ENCODE measurements around the gene TFF1. TPM values are rescaled to one million over a fixed set of nuclear protein-coding genes. Genes with fewer than 3 reads are reported as not detected.

Gene TFF1
- total RNA-seq, 1 experiment from 2014 or later, result 2.2 TPM

DNA sequence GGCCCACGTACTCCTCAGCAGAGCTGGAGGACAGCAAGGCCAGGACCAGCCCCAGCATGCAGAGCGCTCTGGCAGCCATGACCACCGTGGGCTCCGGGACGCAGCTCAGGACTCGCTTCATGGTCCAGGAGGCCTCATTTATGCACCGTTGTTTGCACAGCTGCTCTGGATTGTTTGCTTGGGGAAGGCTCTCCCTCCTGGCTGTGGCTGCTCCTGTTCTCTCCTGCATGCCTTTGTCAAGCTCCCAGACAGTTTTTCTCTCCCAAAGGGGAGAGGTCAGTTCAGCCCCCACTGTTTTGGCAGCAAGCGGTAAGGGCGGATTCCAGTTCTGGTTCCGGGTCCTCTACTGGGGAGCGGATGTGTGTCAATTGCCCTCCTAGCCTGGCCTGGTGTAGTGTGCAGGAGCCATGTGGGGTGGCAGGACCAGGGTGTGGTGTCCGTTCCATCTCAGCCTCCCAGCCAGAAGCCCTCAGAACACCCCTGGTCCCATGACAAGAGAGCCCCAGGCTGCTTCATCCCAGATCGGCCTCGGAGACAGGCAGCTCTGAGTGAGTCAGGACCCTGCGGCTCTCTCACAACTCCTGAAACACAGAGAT lies 50.9 kb downstream of the TFF1 start, which contains the start of gene TFF3:
TSS of gene TFF3 (minus strand) at position 114 of the 596 bp plus-strand sequence. CDS start at position 79, 35 bp downstream.
- H3K36me3 ChIP-seq (ENCODE audit: low read depth), result no peaks in the 10 kb centered on the region
- H3K79me2 ChIP-seq (ENCODE audit: low read depth), result no peaks in the 10 kb centered on the region
- no peaks in the 10 kb centered on the region for H3K9me3 ChIP-seq (ENCODE audit: insufficient read depth, low read depth)
- CTCF ChIA-PET, result interaction anchor here (0.5 kb wide), 1 partner anchor 140 kb away, joined by 3 read pairs; no protein-coding TSS in a partner anchor
- no peaks in the 10 kb centered on the region for H3K9me2 ChIP-seq (ENCODE audit: insufficient read depth)
- no peaks in the 10 kb centered on the region for H3F3A ChIP-seq (ENCODE audit: insufficient read depth, low read depth)
- no peak within 1 kb of the TSS for H2AFZ ChIP-seq
- POLR2A ChIA-PET (ENCODE audit: unreplicated experiment), result no interaction called here
- H3K27ac ChIP-seq, result no peak within 1 kb of the TSS
- no peaks in the 10 kb centered on the region for H3K27me3 ChIP-seq (ENCODE audit: insufficient read depth, low read depth)
- H3K4me3 ChIP-seq, result no peak within 1 kb of the TSS
- H3K4me2 ChIP-seq, result no peak within 1 kb of the TSS
- H3K4me1 ChIP-seq (replicated peaks; ENCODE audit: insufficient read depth), result no peaks in the 10 kb centered on the region
- no peaks in the 10 kb centered on the region for H4K20me1 ChIP-seq (ENCODE audit: insufficient read depth)
- TF ChIP-seq, protein P1, sequence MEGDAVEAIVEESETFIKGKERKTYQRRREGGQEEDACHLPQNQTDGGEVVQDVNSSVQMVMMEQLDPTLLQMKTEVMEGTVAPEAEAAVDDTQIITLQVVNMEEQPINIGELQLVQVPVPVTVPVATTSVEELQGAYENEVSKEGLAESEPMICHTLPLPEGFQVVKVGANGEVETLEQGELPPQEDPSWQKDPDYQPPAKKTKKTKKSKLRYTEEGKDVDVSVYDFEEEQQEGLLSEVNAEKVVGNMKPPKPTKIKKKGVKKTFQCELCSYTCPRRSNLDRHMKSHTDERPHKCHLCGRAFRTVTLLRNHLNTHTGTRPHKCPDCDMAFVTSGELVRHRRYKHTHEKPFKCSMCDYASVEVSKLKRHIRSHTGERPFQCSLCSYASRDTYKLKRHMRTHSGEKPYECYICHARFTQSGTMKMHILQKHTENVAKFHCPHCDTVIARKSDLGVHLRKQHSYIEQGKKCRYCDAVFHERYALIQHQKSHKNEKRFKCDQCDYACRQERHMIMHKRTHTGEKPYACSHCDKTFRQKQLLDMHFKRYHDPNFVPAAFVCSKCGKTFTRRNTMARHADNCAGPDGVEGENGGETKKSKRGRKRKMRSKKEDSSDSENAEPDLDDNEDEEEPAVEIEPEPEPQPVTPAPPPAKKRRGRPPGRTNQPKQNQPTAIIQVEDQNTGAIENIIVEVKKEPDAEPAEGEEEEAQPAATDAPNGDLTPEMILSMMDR (conservative IDR thresholded peaks at IDR 0.05), result no peak
- TF ChIP-seq EZH2 (IDR thresholded peaks at IDR 0.05; ENCODE audit: low read depth), result no peak
- DNase-seq, result no peak
- BruUV-seq (replicated peaks), result no TSS peak
- intact Hi-C loops (cut with micrococcal nuclease; ENCODE audit: unreplicated experiment), result no loop called here

DNA sequence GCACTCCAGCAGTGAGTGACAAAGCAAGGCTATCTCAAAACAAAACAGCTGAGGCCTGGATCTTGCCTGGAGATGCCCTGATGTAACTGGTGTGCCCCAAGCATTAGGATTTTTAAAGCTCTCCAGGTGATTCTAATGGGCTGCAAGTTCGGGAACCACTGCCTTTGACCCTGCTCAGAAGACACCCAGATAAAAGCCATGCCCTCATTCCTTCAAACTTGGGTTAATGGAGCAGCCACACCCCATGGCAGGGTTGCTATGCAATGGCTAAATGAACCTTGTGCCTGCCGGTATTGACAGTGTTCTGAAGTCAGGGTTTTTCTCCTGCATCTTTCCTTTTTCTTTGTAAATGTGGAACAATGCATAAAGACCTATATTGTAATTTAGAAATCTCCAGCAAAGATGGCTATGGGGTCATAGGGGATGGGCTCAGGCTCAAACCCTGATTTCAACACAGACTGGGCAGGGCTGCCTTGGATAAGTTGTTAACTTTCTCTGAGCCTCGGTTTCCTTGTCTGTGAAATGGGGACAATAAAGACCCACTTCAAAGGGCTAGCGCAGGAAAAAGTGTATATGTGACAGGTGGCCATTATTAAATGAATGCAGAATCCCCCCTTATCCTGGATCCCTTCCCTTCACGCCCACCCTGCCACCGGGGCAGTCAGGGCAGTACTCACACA lies 51.6 kb downstream of the TFF1 start:
- H3K4me2 ChIP-seq, result no peak overlapping the region
- H3K27ac ChIP-seq, result no peak overlapping the region
- POLR2A ChIA-PET (ENCODE audit: unreplicated experiment), result no interaction called here
- H2AFZ ChIP-seq, result no peak overlapping the region
- BruUV-seq (replicated peaks), result no TSS peak
- H4K20me1 ChIP-seq (ENCODE audit: insufficient read depth), result no peaks in the 10 kb centered on the region
- no peak for TF ChIP-seq EZH2 (IDR thresholded peaks at IDR 0.05; ENCODE audit: low read depth)
- TF ChIP-seq, protein P1 (conservative IDR thresholded peaks at IDR 0.05), result no peak
- H3K79me2 ChIP-seq (ENCODE audit: low read depth), result no peaks in the 10 kb centered on the region
- H3K36me3 ChIP-seq (ENCODE audit: low read depth), result no peaks in the 10 kb centered on the region
- no peak overlapping the region for H3K4me3 ChIP-seq
- no peaks in the 10 kb centered on the region for H3K9me2 ChIP-seq (ENCODE audit: insufficient read depth)
- intact Hi-C loops (cut with micrococcal nuclease; ENCODE audit: unreplicated experiment), result no loop called here
- no peaks in the 10 kb centered on the region for H3K4me1 ChIP-seq (replicated peaks; ENCODE audit: insufficient read depth)
- no peaks in the 10 kb centered on the region for H3F3A ChIP-seq (ENCODE audit: insufficient read depth, low read depth)
- no peaks in the 10 kb centered on the region for H3K27me3 ChIP-seq (ENCODE audit: insufficient read depth, low read depth)
- CTCF ChIA-PET, result interaction anchor here (0.5 kb wide), 1 partner anchor 141 kb away, joined by 3 read pairs; no protein-coding TSS in a partner anchor
- H3K9me3 ChIP-seq (ENCODE audit: insufficient read depth, low read depth), result no peaks in the 10 kb centered on the region
- DNase-seq, result no peak

DNA sequence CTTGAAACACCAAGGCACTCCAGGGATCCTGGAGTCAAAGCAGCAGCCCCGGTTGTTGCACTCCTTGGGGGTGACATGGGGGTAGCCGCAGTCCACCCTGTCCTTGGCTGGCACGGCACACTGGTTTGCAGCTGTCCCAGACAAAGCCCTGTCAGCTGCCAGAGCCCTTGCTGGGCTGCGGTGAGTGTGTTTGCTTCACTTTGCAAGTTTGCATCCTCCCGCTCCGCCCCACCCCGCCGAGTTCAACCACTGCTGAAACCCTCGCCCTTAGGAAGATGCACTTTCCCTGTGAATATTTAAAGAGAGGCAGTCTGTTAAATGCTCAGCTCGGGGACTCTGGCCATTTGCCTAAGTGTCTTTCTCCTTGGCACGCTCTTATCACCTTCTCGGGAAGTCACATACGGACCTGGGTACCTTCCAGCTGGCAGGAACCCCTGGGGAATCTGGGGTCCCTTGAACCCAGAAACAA lies 52.8 kb downstream of the TFF1 start:
- H4K20me1 ChIP-seq (ENCODE audit: insufficient read depth), result no peaks in the 10 kb centered on the region
- no peak for DNase-seq
- no peaks in the 10 kb centered on the region for H3K27me3 ChIP-seq (ENCODE audit: insufficient read depth, low read depth)
- intact Hi-C loops (cut with micrococcal nuclease; ENCODE audit: unreplicated experiment), result no loop called here
- H3K4me1 ChIP-seq (replicated peaks; ENCODE audit: insufficient read depth), result no peaks in the 10 kb centered on the region
- no peak overlapping the region for H2AFZ ChIP-seq
- no peaks in the 10 kb centered on the region for H3K9me3 ChIP-seq (ENCODE audit: insufficient read depth, low read depth)
- H3K36me3 ChIP-seq (ENCODE audit: low read depth), result no peaks in the 10 kb centered on the region
- BruUV-seq (replicated peaks), result no TSS peak
- no peak overlapping the region for H3K4me3 ChIP-seq
- no peak overlapping the region for H3K27ac ChIP-seq
- ChIA-PET POLR2A (ENCODE audit: unreplicated experiment) (interaction anchor here (0.7 kb wide), 1 partner anchor 1070 kb away, joined by 3 read pairs; no protein-coding TSS in a partner anchor), CTCF (no interaction called here)
- no peaks in the 10 kb centered on the region for H3K79me2 ChIP-seq (ENCODE audit: low read depth)
- no peak for TF ChIP-seq EZH2 (IDR thresholded peaks at IDR 0.05; ENCODE audit: low read depth)
- TF ChIP-seq, protein P1 (conservative IDR thresholded peaks at IDR 0.05), result no peak
- no peaks in the 10 kb centered on the region for H3K9me2 ChIP-seq (ENCODE audit: insufficient read depth)
- no peaks in the 10 kb centered on the region for H3F3A ChIP-seq (ENCODE audit: insufficient read depth, low read depth)
- no peak overlapping the region for H3K4me2 ChIP-seq
